Lung microvascular endothelial cell (primary cell): ENCODE data around the gene HERC5. TPM values are rescaled to one million over a fixed set of nuclear protein-coding genes. Genes with fewer than 3 reads are reported as not detected.
"Not testable (repeated sequence)": the region's sequence is repeated elsewhere in the genome, so short reads cannot be mapped to it uniquely, and the experiment has no call there.

Source experiments
- DNase-seq, 2 donors: peaks; one replicate each; pipeline versions ENCODE4 v3.0.0 to v3.0.0-alpha.2; 2010; ENCODE audit warnings: low read depth in 2 of 2
- total RNA-seq: library from RNA; depleted of rRNA; stranded (reverse); fragments of >200 nt; gene quantifications from 2 replicates; pipeline ENCODE4 v1.2.1, GENCODE V29; 2014

Gene HERC5
- 0.65 and 2.6 TPM in 2 replicates for total RNA-seq

- peak; percentile 94 to 98 for DNase-seq
These were observed at the start of gene HERC5 for GRCh38 chr4:88456670-88457306. Gene HERC5 (plus strand): TSS chr4:88457119. CDS start chr4:88457270, 151 bp downstream.

- no peak for DNase-seq
These were observed 47.7 kb upstream of the HERC5 start for GRCh38 chr4:88409206-88409605.

- no peak for DNase-seq
These were observed 47.1 kb upstream of the HERC5 start for GRCh38 chr4:88409789-88410188.

- DNase-seq: no peak
These were observed 45.3 kb upstream of the HERC5 start for GRCh38 chr4:88411491-88412096.

GRCh38 chr4:88413801-88414200 lies 43.1 kb upstream of the HERC5 start:
- no peak for DNase-seq

GRCh38 chr4:88414755-88415154 lies 42.2 kb upstream of the HERC5 start:
- DNase-seq: no peak

- DNase-seq: no peak
These were observed 40.9 kb upstream of the HERC5 start for GRCh38 chr4:88415982-88416381.

- DNase-seq: no peak
These were observed 38.5 kb upstream of the HERC5 start for GRCh38 chr4:88418411-88418810.

GRCh38 chr4:88419874-88420273 lies 37.0 kb upstream of the HERC5 start:
- DNase-seq: no peak

GRCh38 chr4:88420844-88421243 lies 36.1 kb upstream of the HERC5 start:
- no peak for DNase-seq

GRCh38 chr4:88422403-88422802 lies 34.5 kb upstream of the HERC5 start:
- DNase-seq: no peak

- DNase-seq: no peak
These were observed 27.5 kb upstream of the HERC5 start for GRCh38 chr4:88429401-88429800.

- no peak for DNase-seq
These were observed 20.8 kb upstream of the HERC5 start for GRCh38 chr4:88435987-88436693.

- DNase-seq: not testable (repeated sequence)
These were observed 19.0 kb upstream of the HERC5 start for GRCh38 chr4:88437873-88438272.

GRCh38 chr4:88439161-88439760 lies 17.7 kb upstream of the HERC5 start:
- no peak for DNase-seq

- no peak for DNase-seq
These were observed 16.8 kb upstream of the HERC5 start for GRCh38 chr4:88440146-88440545.

GRCh38 chr4:88441696-88442095 lies 15.2 kb upstream of the HERC5 start:
- no peak for DNase-seq

- DNase-seq: no peak
These were observed 14.2 kb upstream of the HERC5 start for GRCh38 chr4:88442689-88443191.

GRCh38 chr4:88443486-88443885 lies 13.4 kb upstream of the HERC5 start:
- no peak for DNase-seq

GRCh38 chr4:88445252-88445651 lies 11.7 kb upstream of the HERC5 start:
- DNase-seq: no peak

GRCh38 chr4:88446124-88446523 lies 10.8 kb upstream of the HERC5 start:
- peak in 1 of 2 donors; percentile 28 for DNase-seq
